ENCODE measurements around the gene LOXL3.

Gene LOXL3

DNA sequence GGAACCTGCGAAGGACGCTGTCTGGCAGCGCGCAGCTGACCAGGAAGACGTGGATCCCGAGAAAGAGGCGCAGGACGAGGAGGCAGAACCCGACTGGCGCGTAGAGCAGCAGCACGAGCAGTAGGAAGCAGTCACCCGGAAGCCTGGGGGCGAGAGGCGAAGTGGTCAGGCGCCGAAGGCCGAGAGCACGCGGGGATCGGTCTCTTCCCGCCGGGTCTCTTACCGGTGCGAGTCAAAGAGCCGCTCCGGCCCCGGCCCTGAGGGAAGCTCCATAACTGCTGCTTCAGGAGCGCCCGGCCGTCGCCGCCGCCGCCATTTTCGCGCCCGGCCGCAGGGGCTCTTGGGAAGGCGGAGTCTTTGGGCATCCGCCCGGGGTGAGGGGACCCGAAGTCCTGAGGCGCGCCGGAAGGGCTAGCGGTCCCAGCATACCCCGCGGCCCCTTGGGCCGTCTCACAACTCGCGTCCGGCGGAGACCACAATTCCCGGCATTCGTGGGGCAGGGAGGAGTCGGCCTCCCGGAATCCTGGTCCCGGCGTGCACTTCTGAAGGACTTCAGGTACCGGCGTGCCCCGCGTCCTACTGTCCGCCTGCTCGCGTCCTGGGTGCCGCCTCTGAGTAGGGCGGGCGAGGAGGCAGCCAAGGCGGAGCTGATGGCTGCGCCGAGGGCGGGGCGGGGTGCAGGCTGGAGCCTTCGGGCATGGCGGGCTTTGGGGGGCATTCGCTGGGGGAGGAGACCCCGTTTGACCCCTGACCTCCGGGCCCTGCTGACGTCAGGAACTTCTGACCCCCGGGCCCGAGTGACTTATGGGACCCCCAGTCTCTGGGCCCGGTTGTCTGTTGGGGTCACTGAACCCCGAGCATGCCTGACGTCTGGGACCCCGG, 24.1 kb downstream of the LOXL3 start, which contains the start of the genes AUP1 and HTRA2:
AUP1 (minus strand) TSS at position 350 of the 882 bp plus-strand sequence; CDS start at position 273, 77 bp downstream.
HTRA2 (plus strand) TSS at position 577 of the 882 bp plus-strand sequence; CDS start at position 651, 74 bp downstream.
- H4K20me1 ChIP-seq: peaks cover 32% of the 10 kb centered on the region
- H3K27ac ChIP-seq: peak within 1 kb of the TSS; percentile 96
- H3K27me3 ChIP-seq: no peaks in the 10 kb centered on the region
- H3K36me3 ChIP-seq: peaks cover 54% of the 10 kb centered on the region
- H3K9me3 ChIP-seq: no peaks in the 10 kb centered on the region
- TF ChIP-seq Cebpa-rat (IDR thresholded peaks at IDR 0.05): no peak
- H3K4me1 ChIP-seq: peaks cover 42% of the 10 kb centered on the region
- peak within 1 kb of the TSS; percentile 97 for H3K4me3 ChIP-seq
- peak within 1 kb of the TSS; percentile 98 for H3K4me2 ChIP-seq
- H3K9ac ChIP-seq: peak within 1 kb of the TSS; percentile 94

GRCh38 chr2:74528600-74529356, 25.0 kb downstream of the LOXL3 start:
- peaks cover 42% of the 10 kb centered on the region for H3K4me1 ChIP-seq
- H3K9ac ChIP-seq: peak overlapping the region; percentile 94
- H3K36me3 ChIP-seq: peaks cover 46% of the 10 kb centered on the region
- no peak for TF ChIP-seq Cebpa-rat (IDR thresholded peaks at IDR 0.05)
- H3K27ac ChIP-seq: peak overlapping the region; percentile 96
- no peaks in the 10 kb centered on the region for H3K27me3 ChIP-seq
- H3K4me2 ChIP-seq: peak overlapping the region; percentile 98
- H4K20me1 ChIP-seq: peaks cover 32% of the 10 kb centered on the region
- H3K9me3 ChIP-seq: no peaks in the 10 kb centered on the region
- H3K4me3 ChIP-seq: peak overlapping the region; percentile 97

GRCh38 chr2:74527741-74528140, 26.0 kb downstream of the LOXL3 start:
- peaks cover 36% of the 10 kb centered on the region for H3K36me3 ChIP-seq
- H3K9me3 ChIP-seq: no peaks in the 10 kb centered on the region
- no peak for TF ChIP-seq Cebpa-rat (IDR thresholded peaks at IDR 0.05)
- peak overlapping the region; percentile 98 for H3K4me2 ChIP-seq
- no peaks in the 10 kb centered on the region for H3K27me3 ChIP-seq
- peak overlapping the region; percentile 94; the same call in 1 of the 2 replicates for H3K9ac ChIP-seq
- peaks cover 41% of the 10 kb centered on the region for H3K4me1 ChIP-seq
- H3K27ac ChIP-seq: no peak overlapping the region
- peak overlapping the region; percentile 97 for H3K4me3 ChIP-seq
- H4K20me1 ChIP-seq: peaks cover 32% of the 10 kb centered on the region

DNA sequence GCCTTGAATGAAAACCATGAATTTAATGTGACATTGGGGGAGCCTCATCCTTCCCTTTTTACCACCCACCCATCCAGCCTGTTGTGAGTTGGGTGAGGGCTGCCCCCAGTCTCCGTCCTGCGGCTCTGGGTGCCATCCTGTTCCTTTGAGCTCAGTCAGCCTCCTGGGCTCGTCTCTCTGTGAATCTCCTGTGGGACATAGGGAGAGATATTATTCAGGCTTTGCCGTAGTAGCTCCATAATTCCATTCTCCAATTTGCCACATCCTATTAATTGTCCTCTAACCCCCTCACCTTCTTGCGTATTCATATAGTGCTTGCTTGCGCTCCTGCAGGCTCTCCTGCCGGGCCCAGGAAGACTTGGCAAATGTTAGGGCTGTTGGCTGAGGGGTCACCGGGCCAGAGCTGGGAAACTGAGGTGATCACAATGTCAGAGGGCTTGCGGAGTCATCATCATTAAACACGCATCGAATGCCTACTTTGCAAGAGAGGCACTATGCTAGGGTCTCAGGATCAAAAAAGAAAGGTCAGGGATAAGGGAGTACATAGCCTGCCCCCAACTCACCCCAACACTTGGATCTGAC, 27.0 kb downstream of the LOXL3 start:
- H3K36me3 ChIP-seq: peaks cover 31% of the 10 kb centered on the region
- H3K27me3 ChIP-seq: no peaks in the 10 kb centered on the region; the same call in 1 of the 2 replicates
- TF ChIP-seq Cebpa-rat (IDR thresholded peaks at IDR 0.05): no peak
- no peak overlapping the region for H3K27ac ChIP-seq
- 0 out of 2 replicates have a peak overlapping the region, but pooled peaks have one; percentile 8 for H3K4me2 ChIP-seq
- peaks cover 31% of the 10 kb centered on the region for H3K4me1 ChIP-seq
- no peak overlapping the region for H3K4me3 ChIP-seq
- H3K9me3 ChIP-seq: no peaks in the 10 kb centered on the region
- H4K20me1 ChIP-seq: peaks cover 22% of the 10 kb centered on the region
- no peak overlapping the region for H3K9ac ChIP-seq

GRCh38 chr2:74525717-74526648, 27.8 kb downstream of the LOXL3 start, which contains the start of gene DQX1:
TSS of gene DQX1 (minus strand) at chr2:74526231. CDS start at chr2:74525729, 502 bp downstream.
- Histone ChIP-seq H3K9ac (no peak within 1 kb of the TSS), H3K27me3 (no peaks in the 10 kb centered on the region; the same call in 1 of the 2 replicates), H3K4me1 (peaks cover 24% of the 10 kb centered on the region), H3K36me3 (peaks cover 31% of the 10 kb centered on the region), H3K4me3 (no peak within 1 kb of the TSS), H3K27ac (no peak within 1 kb of the TSS), H4K20me1 (peaks cover 14% of the 10 kb centered on the region), H3K4me2 (0 out of 2 replicates have a peak within 1 kb of the TSS, but pooled peaks have one; percentile 8), H3K9me3 (no peaks in the 10 kb centered on the region)
- TF ChIP-seq Cebpa-rat (IDR thresholded peaks at IDR 0.05): no peak

- peaks cover 7% of the 10 kb centered on the region for H3K27me3 ChIP-seq
- H3K4me3 ChIP-seq: no peak overlapping the region
- no peaks in the 10 kb centered on the region for H3K9me3 ChIP-seq
- TF ChIP-seq Cebpa-rat (IDR thresholded peaks at IDR 0.05): no peak
- H3K27ac ChIP-seq: no peak overlapping the region
- H3K4me2 ChIP-seq: no peak overlapping the region
- peaks cover 31% of the 10 kb centered on the region for H3K36me3 ChIP-seq
- H3K4me1 ChIP-seq: peaks cover 20% of the 10 kb centered on the region
- no peak overlapping the region for H3K9ac ChIP-seq
- peaks cover 12% of the 10 kb centered on the region for H4K20me1 ChIP-seq
Measured at GRCh38 chr2:74524955-74525716, 28.6 kb downstream of the LOXL3 start.

DNA sequence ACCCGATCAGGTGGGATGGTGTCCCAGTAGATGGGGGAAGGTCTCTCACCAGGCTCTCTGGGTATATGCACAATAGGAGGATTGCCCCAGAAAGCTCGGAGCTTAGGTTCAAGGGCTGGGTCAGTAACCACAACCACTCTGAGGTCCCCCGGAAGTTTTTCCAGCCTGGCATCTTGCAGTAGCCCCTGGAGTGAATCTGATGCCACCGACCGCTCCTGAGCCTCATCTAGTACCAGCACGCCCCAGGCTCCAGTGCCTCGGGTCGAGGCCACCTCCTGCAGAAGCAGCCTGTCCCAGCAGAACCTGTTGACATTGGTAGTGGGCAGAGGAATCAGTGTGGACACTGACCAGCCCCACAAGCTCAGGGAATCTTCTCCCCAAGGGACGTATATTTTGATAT, 29.7 kb downstream of the LOXL3 start:
- Histone ChIP-seq H3K4me2 (no peak overlapping the region), H4K20me1 (peaks cover 11% of the 10 kb centered on the region), H3K4me3 (no peak overlapping the region), H3K27ac (no peak overlapping the region), H3K36me3 (peaks cover 31% of the 10 kb centered on the region), H3K9me3 (no peaks in the 10 kb centered on the region), H3K27me3 (peaks cover 18% of the 10 kb centered on the region), H3K4me1 (peaks cover 20% of the 10 kb centered on the region), H3K9ac (no peak overlapping the region)
- TF ChIP-seq Cebpa-rat (IDR thresholded peaks at IDR 0.05): no peak

GRCh38 chr2:74522516-74522915, 31.2 kb downstream of the LOXL3 start:
- H3K9me3 ChIP-seq: no peaks in the 10 kb centered on the region
- H4K20me1 ChIP-seq: no peaks in the 10 kb centered on the region; the same call in 1 of the 2 replicates
- H3K4me2 ChIP-seq: no peak overlapping the region
- no peak for TF ChIP-seq Cebpa-rat (IDR thresholded peaks at IDR 0.05)
- H3K4me1 ChIP-seq: peaks cover 5% of the 10 kb centered on the region
- no peak overlapping the region for H3K9ac ChIP-seq
- H3K4me3 ChIP-seq: no peak overlapping the region
- H3K27me3 ChIP-seq: peaks cover 33% of the 10 kb centered on the region
- H3K27ac ChIP-seq: no peak overlapping the region
- H3K36me3 ChIP-seq: peaks cover 23% of the 10 kb centered on the region

Measured in BLaER1 (cell line).